ENCODE results near the gene KCNIP1. TPM values are rescaled to one million over a fixed set of nuclear protein-coding genes. Genes with fewer than 3 reads are reported as not detected.

Gene KCNIP1
- total and polyA plus RNA-seq, 9 of the 15 experiments (the other 6 are each of a cell fraction or from before 2014, with no cell fraction given), result not detected

DNA sequence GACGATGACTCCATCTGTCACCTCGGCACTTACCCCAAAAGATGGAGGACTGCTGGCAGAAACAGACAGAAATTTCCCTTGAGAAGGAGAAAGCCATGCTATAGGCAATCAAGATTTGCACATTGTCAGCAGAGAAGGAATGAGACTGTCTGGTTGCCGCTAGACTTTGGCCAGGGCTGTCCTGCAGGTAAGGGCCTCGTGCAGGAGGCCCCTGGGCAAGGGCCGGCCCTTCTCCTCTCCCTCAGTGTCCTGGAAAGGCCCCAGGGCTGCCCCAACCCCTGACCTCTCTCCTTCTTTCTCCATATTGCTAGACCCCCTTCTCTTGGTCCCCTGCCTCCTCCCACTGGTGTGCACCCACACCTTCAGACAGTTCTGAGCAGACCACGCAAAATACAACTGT, 14.6 kb upstream of the KCNIP1 start:
- Histone ChIP-seq H3K9me3 (replicated peaks; ENCODE audit: control insufficient read depth, insufficient read depth, low read depth, low read length) (no peaks in the 10 kb centered on the region), H3K9me1 (ENCODE audit: control insufficient read depth, insufficient read depth, low read length) (no peaks in the 10 kb centered on the region), H3K36me3 (ENCODE audit: control insufficient read depth, insufficient read depth, low read length) (no peaks in the 10 kb centered on the region), H3K9ac (ENCODE audit: insufficient read depth in 1 of 2, low read depth in 2 of 2, low read length in 2 of 2) (no peak overlapping the region; a peak in 1 of 4 replicates), H3K79me2 (ENCODE audit: control insufficient read depth, insufficient read depth, low read length) (no peaks in the 10 kb centered on the region), H2AFZ (ENCODE audit: low read depth, low read length) (no peak overlapping the region), H3K27ac (ENCODE audit: extremely low read depth, low read depth, low read length) (no peak overlapping the region), H3K4me3 (no peak overlapping the region), H3K4me2 (ENCODE audit: insufficient read depth, low read length) (no peak overlapping the region), H3K4me1 (replicated peaks in 1 of 2; ENCODE audit: control insufficient read depth in 2 of 2, insufficient read depth in 2 of 2, low read length in 2 of 2) (no peaks in the 10 kb centered on the region), H4K20me1 (replicated peaks; ENCODE audit: control insufficient read depth, insufficient read depth, low read length) (no peaks in the 10 kb centered on the region; the same call in 1 of the 2 replicates), H3K27me3 (ENCODE audit: control insufficient read depth in 2 of 2, insufficient read depth in 2 of 2, low read length in 2 of 2) (peaks cover 0 to 18% of the 10 kb centered on the region in 2 experiments; a peak in 3 of 5 replicates)
- DNase-seq (ENCODE audit: extremely low read depth in 1 of 4, low spot score in 3 of 4), result no peak
- FAIRE-seq, result no peak
- POLR2A ChIA-PET, result no interaction called here
- WGBS (ENCODE audit: insufficient coverage, low coverage, missing lambda C conversion rate), result 0% methylated on average over 4 of the region's 6 CpGs
- no peak for TF ChIP-seq ZKSCAN8 (CRISPR knock-in tag; IDR thresholded peaks at IDR 0.05)
- intact Hi-C loops (cut with micrococcal nuclease), result no loop called here
- ATAC-seq, result no peak
- no TSS peak for BruUV-seq (replicated peaks)
- in situ Hi-C loops (cut with MboI), result no loop called here
- CTCF ChIA-PET (ENCODE audit: low intra/inter-chr PET ratio), result no interaction called here

DNA sequence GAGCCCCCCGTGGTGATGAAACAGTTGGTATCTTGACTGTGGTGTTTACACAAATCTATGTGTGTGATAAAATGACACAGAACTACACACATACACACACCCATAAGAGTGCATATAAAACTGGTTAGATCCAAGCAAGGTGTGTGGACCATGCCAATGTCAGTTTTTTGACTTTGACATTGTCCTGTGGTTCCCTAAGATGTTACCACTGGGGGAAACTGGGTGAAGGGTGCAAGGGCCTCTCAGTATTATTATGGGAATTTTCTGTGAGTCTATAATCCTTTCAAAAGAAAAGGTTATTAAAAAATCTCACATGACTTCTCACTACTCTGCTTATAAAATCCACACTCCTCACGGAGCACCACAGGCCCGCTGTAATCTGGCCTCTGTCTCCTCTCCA, 13.4 kb upstream of the KCNIP1 start:
- no peaks in the 10 kb centered on the region for H3K9me1 ChIP-seq (ENCODE audit: control insufficient read depth, insufficient read depth, low read length)
- ATAC-seq (no peak), DNase-seq (ENCODE audit: extremely low read depth in 1 of 4, low spot score in 3 of 4) (no peak), FAIRE-seq (no peak)
- ChIA-PET CTCF (ENCODE audit: low intra/inter-chr PET ratio) (no interaction called here), POLR2A (no interaction called here)
- in situ Hi-C loops (cut with MboI) (no loop called here), intact Hi-C loops (cut with micrococcal nuclease) (no loop called here)
- H3K27ac ChIP-seq (ENCODE audit: extremely low read depth, low read depth, low read length), result no peak overlapping the region
- 0% methylated on average over 3 of the region's 3 CpGs for WGBS (ENCODE audit: insufficient coverage, low coverage, missing lambda C conversion rate)
- no peaks in the 10 kb centered on the region; the same call in 1 of the 2 replicates for H4K20me1 ChIP-seq (replicated peaks; ENCODE audit: control insufficient read depth, insufficient read depth, low read length)
- H2AFZ ChIP-seq (ENCODE audit: low read depth, low read length), result no peak overlapping the region
- no peak overlapping the region for H3K9ac ChIP-seq (ENCODE audit: insufficient read depth in 1 of 2, low read depth in 2 of 2, low read length in 2 of 2)
- peaks cover 0 to 21% of the 10 kb centered on the region in 2 experiments; a peak in 3 of 5 replicates for H3K27me3 ChIP-seq (ENCODE audit: control insufficient read depth in 2 of 2, insufficient read depth in 2 of 2, low read length in 2 of 2)
- H3K4me1 ChIP-seq (replicated peaks in 1 of 2; ENCODE audit: control insufficient read depth in 2 of 2, insufficient read depth in 2 of 2, low read length in 2 of 2), result no peaks in the 10 kb centered on the region
- no TSS peak for BruUV-seq (replicated peaks)
- no peaks in the 10 kb centered on the region for H3K9me3 ChIP-seq (replicated peaks; ENCODE audit: control insufficient read depth, insufficient read depth, low read depth, low read length)
- no peak overlapping the region for H3K4me3 ChIP-seq
- no peak overlapping the region for H3K4me2 ChIP-seq (ENCODE audit: insufficient read depth, low read length)
- H3K36me3 ChIP-seq (ENCODE audit: control insufficient read depth, insufficient read depth, low read length), result no peaks in the 10 kb centered on the region
- H3K79me2 ChIP-seq (ENCODE audit: control insufficient read depth, insufficient read depth, low read length), result no peaks in the 10 kb centered on the region
- TF ChIP-seq ZNF785 (CRISPR knock-in tag; IDR thresholded peaks at IDR 0.05) (no peak), SRSF1 (IDR thresholded peaks at IDR 0.05; ENCODE audit: low read depth, low read length) (no peak), PURB (CRISPR knock-in tag; IDR thresholded peaks at IDR 0.05; ENCODE audit: low read depth) (no peak), SRSF9 (IDR thresholded peaks at IDR 0.05; ENCODE audit: borderline replicate concordance, low read depth, low read length) (no peak), ZNF589 (CRISPR knock-in tag; IDR thresholded peaks at IDR 0.05; ENCODE audit: low read depth) (no peak), PRMT5 (CRISPR knock-in tag; IDR thresholded peaks at IDR 0.05) (no peak)
